HG03025 (cell line): ENCODE results near the gene CFAP77.

Experiments used
- ATAC-seq: cut with Tn5 transposase; IDR thresholded peaks from one replicate; pipeline ENCODE4 v1.9.1; 2021; ENCODE audit warnings: mild to moderate bottlenecking, moderate library complexity; ENCODE audit not compliant: unreplicated experiment, low FRiP score

The CFAP77 gene

DNA sequence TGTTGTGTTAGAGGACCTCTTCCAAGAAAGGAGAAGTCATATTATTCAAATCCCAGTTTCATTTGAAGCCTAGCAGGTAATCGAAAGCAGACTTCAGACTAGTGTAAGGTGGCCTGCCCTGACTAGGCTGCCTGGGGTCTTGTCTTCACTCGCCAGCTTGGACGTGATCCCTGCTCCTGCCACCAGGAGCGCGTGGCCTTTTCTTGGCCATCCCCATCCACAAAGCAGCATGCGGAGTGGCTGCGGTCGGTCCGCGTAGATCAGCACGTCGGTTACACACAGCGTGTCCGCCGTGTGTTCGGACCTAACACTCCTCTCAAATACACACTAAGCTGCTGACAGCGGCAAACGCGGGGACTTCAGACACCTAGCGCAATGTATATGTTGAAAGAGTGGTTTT, 37.3 kb downstream of the CFAP77 start:
- no peak for ATAC-seq

DNA sequence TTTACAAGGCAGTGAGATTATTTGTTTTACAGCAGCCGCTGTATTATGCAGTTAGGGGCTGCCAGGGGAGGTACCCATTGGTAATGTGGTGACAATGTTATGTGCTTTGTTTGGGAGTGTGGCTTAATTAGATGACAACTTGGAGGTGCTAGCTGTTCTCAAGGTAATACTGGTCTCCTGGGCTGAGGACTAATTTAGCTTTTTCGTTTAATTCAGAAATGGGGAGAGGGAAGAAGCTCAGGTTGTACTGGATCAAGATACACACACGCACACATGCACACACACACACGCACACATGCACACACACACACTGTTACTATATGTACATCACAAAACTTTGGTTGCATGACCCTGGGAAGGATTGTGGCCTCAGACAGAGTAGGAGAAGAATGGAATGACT, 37.9 kb downstream of the CFAP77 start:
- ATAC-seq: no peak

DNA sequence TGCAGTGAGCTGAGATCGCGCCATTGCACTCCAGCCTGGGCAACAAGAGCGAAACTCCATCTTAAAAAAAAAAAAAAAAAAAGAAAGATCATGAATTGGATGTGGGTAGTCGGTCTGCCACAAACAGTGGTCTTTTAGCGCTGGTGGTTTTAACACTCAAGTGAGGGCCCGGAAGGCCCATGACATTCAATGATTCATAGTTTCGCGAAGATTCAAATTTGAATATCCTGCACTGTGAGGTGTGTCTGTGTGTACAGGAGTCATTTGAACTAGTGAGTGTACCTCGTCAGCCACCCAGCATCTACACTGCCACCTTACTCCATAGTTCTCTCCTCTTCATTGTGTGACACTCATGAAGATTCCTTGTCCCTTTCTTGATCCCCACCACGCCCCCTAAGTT, 41.3 kb downstream of the CFAP77 start:
- no peak for ATAC-seq

DNA sequence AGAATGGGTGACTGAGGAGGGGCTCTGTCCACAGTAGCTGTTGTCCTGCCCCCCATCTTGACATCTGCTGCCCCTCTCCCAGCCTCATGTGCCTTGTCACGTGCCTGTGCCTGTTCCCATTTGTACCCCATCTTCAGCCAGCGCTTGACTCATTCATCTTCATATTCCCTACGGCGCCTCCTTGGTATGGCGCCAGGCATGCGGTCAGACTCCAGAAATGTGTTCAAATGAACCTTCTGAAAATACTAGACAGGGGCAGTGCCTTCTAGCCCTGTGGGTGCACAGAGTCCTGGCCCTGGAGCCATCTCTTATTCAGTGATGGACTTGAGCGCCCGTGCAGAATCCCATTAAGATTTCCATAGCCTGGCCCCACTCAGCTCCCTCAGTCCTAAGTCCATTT, 46.2 kb downstream of the CFAP77 start:
- no peak for ATAC-seq

DNA sequence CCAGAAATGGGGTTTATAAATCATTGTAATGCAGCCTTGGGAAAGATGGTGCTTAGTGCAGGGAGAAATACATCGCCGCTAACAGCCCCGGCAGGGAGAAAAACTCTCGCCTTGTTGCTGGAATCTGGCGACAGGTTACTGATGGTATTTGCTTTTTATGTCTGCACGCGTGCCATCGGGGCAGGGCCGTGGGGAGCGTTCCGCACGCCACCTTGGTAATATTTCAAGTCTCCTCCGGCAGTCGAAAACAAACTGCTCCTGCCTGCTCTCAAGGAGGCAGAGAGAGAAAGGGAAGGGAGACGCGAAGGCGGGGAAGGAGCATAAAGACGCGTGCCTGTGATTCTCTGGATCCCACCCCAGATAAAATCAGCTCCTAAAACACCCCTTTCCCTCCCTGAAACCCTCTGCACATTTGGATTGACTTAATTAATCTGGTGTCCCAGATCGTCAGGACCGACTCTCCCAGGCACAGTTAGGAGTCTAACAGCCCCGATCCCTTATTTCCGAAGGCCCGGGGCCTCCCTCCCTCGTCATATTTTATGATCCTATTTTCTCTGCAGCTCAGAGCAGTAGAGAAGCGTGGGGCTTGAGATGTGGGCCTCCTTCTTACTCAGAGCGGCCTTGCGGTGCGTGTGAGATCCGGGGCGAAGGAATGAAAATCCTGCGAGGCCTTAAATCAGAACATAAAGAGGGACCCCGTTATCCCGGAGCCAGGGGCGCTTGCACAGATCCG, 47.7 kb downstream of the CFAP77 start:
- ATAC-seq: no peak

DNA sequence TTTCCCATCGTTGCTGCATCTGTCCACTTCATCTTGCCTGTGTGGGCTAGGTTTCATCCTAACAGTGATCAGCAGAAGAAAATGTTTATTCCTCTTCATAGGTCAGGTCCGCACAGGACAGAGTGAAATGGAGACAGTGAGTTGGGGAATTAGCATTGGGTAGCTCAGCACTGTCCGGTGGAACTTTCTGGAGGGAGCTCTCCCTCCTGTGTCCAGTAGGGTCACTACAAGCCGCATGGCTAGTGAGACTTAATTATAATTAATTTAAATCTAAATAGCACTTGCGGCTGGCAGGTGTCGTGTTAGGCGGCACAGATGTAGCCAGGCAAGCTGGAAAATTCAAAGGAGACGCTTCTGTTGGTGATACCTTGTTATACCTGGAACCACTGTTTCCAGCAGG, 48.4 kb downstream of the CFAP77 start:
- no peak for ATAC-seq

DNA sequence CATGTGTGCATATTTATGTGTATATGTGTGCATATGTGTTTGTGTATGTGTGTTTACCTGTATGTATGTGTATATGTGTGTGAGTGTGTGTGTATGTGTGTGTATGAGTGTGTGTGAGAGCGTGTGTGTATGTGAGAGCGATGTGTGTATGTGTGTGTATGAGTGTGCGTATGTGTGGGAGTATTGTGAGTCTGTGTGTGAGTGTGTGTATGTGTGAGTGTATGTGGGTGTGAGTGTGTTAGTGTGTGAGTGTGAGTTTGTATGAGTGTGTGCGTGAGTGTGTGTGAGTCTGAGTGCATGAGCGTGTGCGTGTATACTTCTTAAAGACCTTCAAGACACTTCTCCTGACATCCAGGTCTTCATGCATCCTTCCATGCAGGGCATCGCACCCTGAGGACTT, 49.6 kb downstream of the CFAP77 start:
- no peak for ATAC-seq

DNA sequence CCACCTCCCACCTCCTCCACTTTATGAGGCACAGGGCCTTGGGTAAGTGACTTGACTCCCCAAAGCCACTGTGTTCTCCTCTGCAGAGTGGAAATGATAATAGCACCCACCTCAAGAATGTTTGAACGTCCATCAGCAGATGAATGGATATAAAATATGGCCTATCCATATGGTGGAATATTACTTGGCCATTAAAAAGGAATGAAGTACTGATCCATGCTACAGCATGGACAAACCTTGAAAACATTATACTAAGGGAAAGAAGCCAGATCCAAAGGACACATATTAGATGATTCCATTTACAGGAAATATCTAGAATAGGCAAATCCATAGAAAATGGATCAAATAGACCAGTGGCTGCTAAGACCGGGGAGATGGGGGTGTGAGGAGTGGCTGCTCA, 50.2 kb downstream of the CFAP77 start:
- no peak for ATAC-seq

DNA sequence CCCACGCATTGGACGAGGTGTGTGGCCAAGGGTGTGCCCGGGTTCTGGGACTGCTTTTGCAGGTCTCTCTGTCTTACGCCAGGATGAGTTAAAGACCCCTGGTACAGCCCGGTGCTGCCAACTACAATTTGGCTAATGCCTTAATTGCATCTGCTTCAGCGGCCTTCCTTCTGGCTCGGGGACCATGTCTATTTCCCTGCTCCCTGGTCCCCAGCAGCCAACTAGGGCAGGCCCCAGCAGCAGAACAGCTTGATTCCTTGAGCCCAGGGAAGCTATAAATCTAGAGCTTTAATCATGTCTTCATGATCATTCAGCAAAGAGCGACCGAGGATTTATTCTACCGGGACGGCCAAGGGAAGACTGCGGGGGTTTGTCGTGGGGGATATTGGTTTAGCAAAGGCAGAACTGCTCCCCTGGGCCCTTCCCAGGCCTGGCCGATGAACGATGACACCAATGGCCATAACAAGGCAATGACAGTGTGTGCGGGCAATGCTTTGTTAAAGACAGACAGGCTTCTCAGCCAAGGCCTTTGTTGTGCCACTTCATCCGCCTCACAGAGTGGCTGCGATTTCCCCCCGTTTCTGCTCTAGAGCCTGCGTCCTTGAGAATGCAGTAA, 51.4 kb downstream of the CFAP77 start:
- no peak for ATAC-seq

DNA sequence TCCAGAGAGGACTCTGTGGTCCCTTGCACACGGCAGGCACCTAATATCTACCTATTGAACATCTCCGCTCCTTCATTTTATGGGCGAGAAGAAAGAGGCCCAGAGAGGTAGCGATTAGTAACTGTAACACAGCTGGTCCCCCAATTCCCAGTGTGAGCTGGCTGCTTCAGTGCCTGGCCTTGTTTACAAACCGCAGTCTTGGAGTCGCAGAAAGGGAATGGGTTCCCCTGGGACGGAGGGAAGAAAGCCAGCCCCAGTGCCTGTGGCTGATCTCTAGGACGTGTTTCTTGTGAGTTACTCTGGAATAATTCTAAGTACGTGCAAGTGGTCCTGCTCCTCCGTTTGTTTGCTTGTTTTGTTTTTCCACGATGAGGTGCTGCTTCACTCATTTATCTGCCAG, 52.0 kb downstream of the CFAP77 start:
- ATAC-seq: no peak

DNA sequence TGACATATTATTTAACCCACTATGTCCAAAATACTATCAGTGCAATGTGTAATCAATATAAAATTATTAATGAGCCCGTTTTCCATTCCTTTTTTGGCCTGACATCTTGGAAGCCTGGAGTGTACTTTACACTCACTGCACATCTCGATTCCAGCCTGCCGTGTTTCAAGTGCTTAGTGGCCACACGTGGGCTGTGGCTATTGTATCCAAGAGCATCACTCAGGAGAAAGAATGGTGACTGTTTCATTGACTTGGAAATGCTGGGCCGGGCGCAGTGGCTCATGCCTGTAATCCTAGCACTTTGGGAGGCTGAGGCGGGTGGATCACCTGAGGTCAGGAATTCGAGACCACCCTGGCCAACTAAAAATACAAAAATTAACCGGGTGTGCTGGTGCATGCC, 54.5 kb downstream of the CFAP77 start:
- ATAC-seq: no peak

DNA sequence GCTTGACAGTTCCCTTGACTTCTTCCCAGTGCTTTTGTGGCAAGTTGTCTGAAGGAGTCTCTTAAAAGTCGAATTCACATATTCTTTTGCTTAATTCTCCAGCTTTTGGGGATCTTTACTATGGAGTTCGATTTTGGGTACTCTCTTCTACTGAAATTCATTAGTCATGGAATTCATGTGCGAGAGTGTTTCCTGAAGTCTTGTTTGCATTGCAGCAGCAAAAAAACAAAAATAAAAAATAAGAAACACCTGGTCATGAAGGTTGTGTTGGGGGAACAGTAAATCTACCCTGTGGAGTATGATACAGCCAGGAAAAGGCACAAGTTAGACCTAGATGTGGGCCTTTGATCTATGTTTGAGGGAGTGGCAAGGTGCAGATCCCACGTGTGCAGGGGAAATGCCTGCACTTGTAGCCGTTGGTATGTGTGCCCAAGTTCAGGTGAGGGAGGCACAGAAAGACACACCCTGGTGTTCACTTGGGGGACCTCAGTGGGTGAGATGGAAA, 55.2 kb downstream of the CFAP77 start:
- no peak for ATAC-seq

DNA sequence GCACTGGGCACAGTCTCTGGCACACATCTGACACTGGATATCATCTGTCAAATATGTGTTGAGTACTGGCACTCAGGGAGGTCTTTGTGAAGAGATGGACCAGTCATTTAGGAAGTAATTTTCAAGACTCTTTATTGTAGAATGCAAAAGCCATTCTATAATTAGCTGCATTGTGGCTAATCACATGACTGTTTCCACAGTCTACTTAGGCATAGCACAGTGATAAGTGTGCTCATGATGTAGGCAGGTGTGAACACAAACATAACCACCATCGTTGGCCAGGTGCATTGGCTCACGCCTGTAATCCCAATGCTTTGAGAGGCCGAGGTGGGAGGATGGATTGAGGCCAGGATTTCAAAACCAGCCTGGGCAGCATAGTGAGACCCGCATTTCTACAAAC, 62.2 kb downstream of the CFAP77 start:
- ATAC-seq: no peak

DNA sequence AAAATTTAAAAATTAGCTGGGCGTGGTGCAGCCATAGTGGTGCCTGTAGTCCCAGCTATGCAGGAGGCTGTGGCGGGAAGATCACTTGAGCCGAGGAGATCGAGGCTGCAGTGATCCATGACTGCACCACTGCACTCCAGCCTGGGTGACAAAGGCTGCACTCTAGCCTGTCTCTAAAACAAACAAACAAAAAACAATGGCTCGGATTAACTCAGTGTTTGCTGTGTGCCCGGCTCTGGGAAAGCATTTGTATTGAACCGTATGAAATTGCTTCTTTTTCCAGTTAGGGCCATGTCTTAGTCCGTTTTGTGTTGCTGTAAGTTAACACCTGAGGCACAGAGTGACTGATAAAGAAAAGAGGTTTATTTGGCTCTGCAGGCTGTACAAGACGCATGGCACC, 62.6 kb downstream of the CFAP77 start:
- no peak for ATAC-seq

DNA sequence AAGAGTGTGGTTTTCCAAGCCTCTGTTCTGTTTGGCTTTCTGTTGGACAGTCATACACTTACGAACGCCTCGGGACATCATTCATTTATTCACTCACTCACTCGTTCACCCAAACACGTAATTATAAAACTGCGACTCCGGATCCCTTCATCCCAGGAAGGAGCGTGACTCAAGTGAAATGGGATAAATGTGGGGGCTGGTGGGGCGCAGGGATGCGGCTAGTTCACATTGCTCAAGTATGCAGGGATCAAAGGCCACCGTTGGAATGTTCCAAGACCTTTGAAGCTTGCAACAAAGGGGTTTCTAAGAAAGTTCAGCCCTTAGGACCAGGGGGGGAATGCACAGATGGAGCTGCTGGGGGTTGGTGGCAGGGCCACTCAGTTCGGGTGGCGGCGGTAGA, 64.2 kb downstream of the CFAP77 start:
- ATAC-seq: no peak

DNA sequence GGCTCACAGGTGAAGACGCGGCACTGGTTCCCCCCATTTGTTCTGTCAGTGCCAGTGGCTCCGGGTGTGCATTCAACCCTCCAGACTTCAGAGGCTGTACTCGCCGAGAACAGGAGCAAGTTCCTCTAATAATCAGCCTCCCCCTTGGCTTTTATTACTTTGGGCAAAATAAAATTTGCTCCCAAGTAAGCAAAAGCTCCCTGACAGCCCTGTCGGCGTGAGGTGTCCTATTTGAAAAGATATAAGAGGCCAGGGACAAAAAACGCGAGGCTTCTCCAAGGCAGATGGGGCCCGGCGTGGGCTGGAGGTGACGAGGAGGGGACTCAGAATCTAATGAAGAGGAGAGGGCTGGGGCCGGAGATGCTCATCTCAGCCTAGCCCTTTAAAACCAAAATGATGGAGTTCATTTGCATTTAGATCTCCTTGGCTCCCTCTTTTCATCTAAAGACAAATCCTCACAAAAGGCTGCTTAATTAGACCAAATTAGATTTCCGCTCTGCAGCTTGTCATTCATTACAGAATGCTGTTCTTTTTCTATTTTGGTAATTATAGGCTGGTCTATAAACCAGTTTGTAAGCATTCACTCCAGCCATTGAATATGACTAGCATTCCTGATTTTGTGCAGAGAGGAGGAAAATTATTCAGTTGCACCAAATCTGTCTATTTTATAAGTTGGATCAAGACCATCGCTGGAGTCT, 68.5 kb downstream of the CFAP77 start:
- no peak for ATAC-seq

DNA sequence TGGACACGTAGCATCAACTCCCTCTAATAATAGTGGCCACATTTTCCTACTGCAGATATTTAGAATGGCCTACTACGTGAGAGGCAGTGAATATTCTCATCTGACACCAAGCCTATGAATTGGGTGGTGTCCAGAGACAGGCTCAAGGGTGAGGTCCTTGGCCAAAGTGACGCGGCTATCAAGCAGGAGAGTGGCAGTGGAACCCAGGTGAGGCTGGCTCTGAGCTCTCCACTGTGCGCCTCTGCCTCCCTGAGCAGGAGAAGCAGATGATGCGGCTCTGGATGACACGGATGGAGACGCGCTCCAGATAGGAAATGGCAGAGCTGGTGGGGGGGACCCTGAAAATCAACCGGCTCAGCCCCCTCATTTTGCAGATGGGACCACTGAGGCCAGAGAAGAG, 69.7 kb downstream of the CFAP77 start:
- no peak for ATAC-seq

DNA sequence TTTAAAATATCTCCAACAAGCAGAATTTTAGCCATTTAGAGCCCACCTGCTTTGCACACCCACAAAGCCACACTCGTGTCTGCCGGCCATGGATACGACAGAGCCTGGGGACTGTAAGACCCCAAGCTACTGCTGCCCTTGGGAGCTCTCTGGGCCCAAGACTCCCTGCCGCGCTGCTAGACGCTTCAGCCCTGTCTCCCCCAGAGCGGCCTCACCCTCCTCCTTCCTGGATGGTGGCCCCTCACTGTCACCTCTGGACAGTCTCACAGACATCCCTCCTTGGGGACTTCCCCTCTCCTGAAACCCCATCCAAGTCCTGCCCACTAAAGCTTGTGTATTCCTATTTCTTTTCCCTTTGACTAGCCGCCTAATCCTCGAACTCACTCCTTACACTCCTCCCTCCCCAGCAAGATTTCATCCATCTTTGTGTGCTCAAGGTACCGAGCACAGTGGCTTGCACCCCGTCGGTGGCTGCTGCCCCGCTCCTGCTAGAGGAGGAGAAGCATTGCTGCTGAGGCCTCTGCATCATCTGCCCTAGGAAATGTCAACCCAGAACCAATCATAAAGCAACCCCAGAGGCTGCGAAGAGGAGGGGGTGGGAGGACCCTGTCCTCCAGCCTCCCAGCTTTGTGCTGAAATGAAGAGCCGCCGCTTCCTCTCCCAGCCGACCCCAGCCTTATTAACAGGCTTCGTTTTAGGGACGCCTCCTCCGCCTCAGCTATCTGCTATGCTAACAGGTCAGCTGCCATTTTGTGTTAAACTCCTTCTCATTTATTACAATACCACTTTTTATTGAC, 71.2 kb downstream of the CFAP77 start:
- ATAC-seq: no peak

DNA sequence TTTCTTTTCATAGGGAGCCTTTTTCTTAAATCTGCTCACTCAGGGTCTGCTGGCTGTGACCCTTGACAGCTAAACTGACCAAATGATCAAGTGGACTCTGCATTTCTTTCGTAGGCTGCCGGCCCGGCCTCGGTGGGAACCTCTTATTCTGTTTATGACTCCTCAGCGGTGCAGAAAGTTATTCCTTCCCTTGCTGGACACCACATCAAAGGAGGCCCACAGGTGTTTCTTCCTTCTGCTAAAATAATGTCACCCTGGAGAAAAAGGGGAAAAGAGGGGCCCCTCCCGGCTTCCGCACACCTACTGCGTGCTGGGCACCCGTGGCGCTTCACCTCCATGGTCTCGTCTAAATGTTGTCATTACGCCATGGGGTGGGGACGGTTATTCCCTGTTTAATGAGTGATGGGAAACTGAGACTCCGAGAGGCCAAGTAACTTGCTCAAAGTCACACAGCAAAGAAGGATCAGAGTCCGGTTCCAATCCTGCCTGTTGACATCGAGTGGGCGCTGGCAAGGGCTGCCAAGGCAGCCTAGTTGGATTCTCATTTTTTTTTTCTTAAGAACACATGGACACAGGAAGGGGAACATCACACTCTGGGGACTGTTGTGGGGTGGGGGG, 72.3 kb downstream of the CFAP77 start:
- ATAC-seq: no peak

DNA sequence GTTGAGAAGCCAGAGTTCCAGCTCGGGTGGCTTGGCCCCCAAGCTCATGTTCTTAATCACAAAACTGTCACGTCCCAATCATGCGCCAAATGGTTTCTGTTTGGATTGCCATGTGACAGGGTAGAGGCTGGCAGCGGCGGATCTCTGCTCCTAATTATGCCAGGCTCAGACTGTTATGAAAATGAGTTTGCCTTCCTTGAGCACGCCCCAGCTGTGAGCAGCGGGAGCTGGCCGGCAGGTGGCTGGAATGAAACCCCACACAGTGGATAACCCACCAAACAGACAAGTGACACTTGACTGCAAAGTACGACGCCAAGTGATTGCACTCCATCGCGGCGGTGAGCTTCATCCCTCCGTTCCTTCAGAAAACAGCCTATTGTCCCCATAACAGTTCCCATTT, 75.4 kb downstream of the CFAP77 start:
- ATAC-seq: no peak
